Naive thymus-derived CD4-positive, alpha-beta T cell (primary cell): ENCODE results near the gene CTCFL. TPM values are rescaled to one million over a fixed set of nuclear protein-coding genes. Genes with fewer than 3 reads are reported as not detected.
"Not testable (repeated sequence)": the region's sequence is repeated elsewhere in the genome, so short reads cannot be mapped to it uniquely, and the experiment has no call there.

ENCODE experiments used
- ATAC-seq: fragments of 150-1000 bp; cut with Tn5 transposase; 2 replicates; pipeline ENCODE4 v1.10.0; 2021; ENCODE audit warnings: mild to moderate bottlenecking, moderate library complexity
- CTCF ChIA-PET: fragments of 350-600 bp; sonication (Branson Sonifier 250); formaldehyde crosslinking; loops from one replicate; lab custom pipeline; 2021; ENCODE audit warnings: antibody characterized with exemption; lab: Charles Lee
- POLR2A ChIA-PET: fragments of 350-600 bp; sonication (Branson Sonifier 250); formaldehyde crosslinking; loops from one replicate; lab custom pipeline; 2021; ENCODE audit warnings: antibody characterized with exemption, inconsistent platforms; lab: Charles Lee
- DNase-seq, 9 donors: peaks; one replicate each; pipeline versions ENCODE4 v3.0.0 to v3.0.0-alpha.2; 2020 to 2022; ENCODE audit warnings: mixed read lengths in 1 of 9
- H3K27ac ChIP-seq: one replicate; pipeline ENCODE4 v1.7.0; 2013; ENCODE audit warnings: mild to moderate bottlenecking, low read depth, low read length, moderate library complexity
- H3K27me3 ChIP-seq, 2 donors: one replicate each; pipeline ENCODE4 v1.7.0; 2013; ENCODE audit warnings: low read length in 2 of 2, mild to moderate bottlenecking in 2 of 2, moderate library complexity in 2 of 2; ENCODE audit not compliant: control insufficient read depth in 2 of 2, insufficient read depth in 2 of 2
- H3K36me3 ChIP-seq, 3 experiments: 1 replicate in 2 of 3; 2 replicates in 1 of 3; pipeline ENCODE4 v1.7.0; 2013; ENCODE audit warnings: low read length in 3 of 3, mild to moderate bottlenecking in 3 of 3, moderate library complexity in 1 of 3; ENCODE audit not compliant: insufficient read depth in 3 of 3, control insufficient read depth in 2 of 3
- H3K4me1 ChIP-seq, 2 donors: one replicate each; pipeline ENCODE4 v1.7.0; 2013; ENCODE audit warnings: low read length in 2 of 2, mild to moderate bottlenecking in 2 of 2, moderate library complexity in 1 of 2; ENCODE audit not compliant: control insufficient read depth in 2 of 2, insufficient read depth in 2 of 2
- H3K4me3 ChIP-seq: 2 replicates; pipeline ENCODE4 v1.7.0; 2013; ENCODE audit warnings: mild to moderate bottlenecking, low read length
- H3K9me3 ChIP-seq, 3 experiments: 1 replicate in 2 of 3; 2 replicates in 1 of 3; pipeline ENCODE4 v1.7.0; 2013; ENCODE audit warnings: low read length in 3 of 3; ENCODE audit not compliant: control insufficient read depth in 2 of 3
- H3K27ac Mint-ChIP-seq, 9 donors: one replicate each; pipeline ENCODE4 v1.8.0; 2020 to 2022; ENCODE audit warnings: mixed read lengths in 9 of 9, mild to moderate bottlenecking in 8 of 9, moderate library complexity in 5 of 9, inconsistent platforms in 2 of 9
- H3K27me3 Mint-ChIP-seq, 5 donors: one replicate each; pipeline ENCODE4 v1.8.0; 2021 to 2022; ENCODE audit warnings: mixed read lengths in 5 of 5, mild to moderate bottlenecking in 1 of 5
- H3K36me3 Mint-ChIP-seq, 5 donors: one replicate each; pipeline ENCODE4 v1.8.0; 2020 to 2022; ENCODE audit warnings: mixed read lengths in 5 of 5, mild to moderate bottlenecking in 3 of 5, inconsistent platforms in 1 of 5
- H3K4me1 Mint-ChIP-seq, 7 donors: one replicate each; pipeline ENCODE4 v1.8.0; 2020 to 2022; ENCODE audit warnings: mixed read lengths in 7 of 7, mild to moderate bottlenecking in 3 of 7, inconsistent platforms in 1 of 7
- H3K4me3 Mint-ChIP-seq, 10 donors: one replicate each; pipeline ENCODE4 v1.8.0; 2020 to 2022; ENCODE audit warnings: mild to moderate bottlenecking in 10 of 10, mixed read lengths in 10 of 10, moderate library complexity in 6 of 10, inconsistent platforms in 2 of 10
- H3K9me3 Mint-ChIP-seq, 11 donors: one replicate each; pipeline ENCODE4 v1.8.0; 2020 to 2022; ENCODE audit warnings: mixed read lengths in 11 of 11, mild to moderate bottlenecking in 4 of 11, inconsistent platforms in 1 of 11, moderate library complexity in 1 of 11
- intact Hi-C, 2 donors: fragments of 100-400 bp; cut with micrococcal nuclease; formaldehyde crosslinking; loops; one replicate each; pipeline ENCODE4 v1.15.1; 2023
- polyA plus RNA-seq, 2 donors: library from polyadenylated mRNA; unstranded; fragments of 300-500 nt; fragmentation: Illumina TruSeq; gene quantifications; one replicate each; pipeline ENCODE4 v1.2.3, GENCODE V29; 2021
- total RNA-seq, 6 experiments: library from RNA in 5 of 6; stranded (reverse) in 5 of 6; gene quantifications; 1 replicate in 5 of 6; 2 replicates in 1 of 6; pipeline ENCODE4 v1.2.3 and lab custom pipeline; 2021 to 2026

The CTCFL gene
- total and polyA plus RNA-seq, 7 experiments from 2014 or later: not detected

DNA sequence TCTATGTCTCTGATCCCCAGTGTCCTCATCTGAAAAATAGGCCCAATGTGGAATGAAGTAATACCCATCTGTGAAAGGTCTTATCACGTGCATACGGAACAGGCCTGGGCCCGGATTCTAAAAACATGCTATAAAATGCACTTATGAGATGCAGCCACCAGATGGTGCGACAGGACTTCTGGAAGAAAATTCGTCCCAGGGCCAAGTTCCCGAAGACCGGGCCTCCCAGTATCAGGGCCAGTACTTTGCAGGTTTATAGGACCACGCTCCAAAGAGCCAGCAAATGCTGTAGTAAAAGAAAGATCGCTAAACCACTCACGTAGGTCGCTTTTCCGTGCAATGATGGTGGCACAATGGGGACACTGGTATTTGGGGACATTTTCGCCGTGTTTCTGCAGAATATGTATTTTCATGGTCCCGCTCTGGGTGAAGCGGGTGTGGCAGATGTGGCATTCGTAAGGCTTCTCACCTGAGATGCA lies 10.6 kb downstream of the CTCFL start:
- Histone ChIP-seq H3K4me1 (no peaks in the 10 kb centered on the region), H3K27me3 (peaks cover 0 to 3% of the 10 kb centered on the region in 2 donors), H3K9me3 (no peaks in the 10 kb centered on the region), H3K36me3 (no peaks in the 10 kb centered on the region), H3K4me3 (no peak overlapping the region), H3K27ac (no peak overlapping the region)
- ChIA-PET POLR2A (no interaction called here), CTCF (interaction anchor here (0.7 kb wide), 1 partner anchor 71 kb away, joined by 6 read pairs; no protein-coding TSS in a partner anchor)
- Mint-ChIP-seq H3K27ac (peak overlapping the region in 1 of 9 donors; percentile 27), H3K4me1 (no peaks in the 10 kb centered on the region), H3K27me3 (peaks cover 0 to 14% (median 5%) of the 10 kb centered on the region in 5 donors), H3K36me3 (no peaks in the 10 kb centered on the region), H3K9me3 (no peaks in the 10 kb centered on the region), H3K4me3 (no peak overlapping the region)
- ATAC-seq (peak; percentile 45), DNase-seq (peak in 6 of 9 donors; percentile 13 to 31 (median 23))
- intact Hi-C loops: loop anchor here (1.0 to 10.0 kb wide), 4 partner anchors 80 to 696 kb away; no protein-coding TSS in a partner anchor

DNA sequence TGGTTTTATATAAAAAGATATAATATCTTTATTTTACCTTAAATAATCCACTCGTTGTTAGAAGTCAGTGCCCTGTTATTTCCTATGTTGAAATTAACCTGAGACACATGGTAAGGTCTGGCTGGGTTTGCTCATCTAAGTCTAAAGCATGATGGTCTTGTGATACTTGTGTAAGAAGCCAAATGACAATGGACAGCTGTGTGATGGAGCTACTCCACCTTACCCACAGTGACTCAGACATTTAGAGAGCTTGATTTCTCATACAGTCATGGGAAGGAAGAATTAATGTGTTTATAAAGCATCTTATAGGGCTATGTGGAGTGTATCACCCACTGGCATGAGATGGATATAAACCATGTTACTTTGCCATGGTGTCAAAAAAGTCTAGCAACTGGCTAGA lies 11.7 kb downstream of the CTCFL start:
- Mint-ChIP-seq H3K9me3 (no peaks in the 10 kb centered on the region), H3K36me3 (no peaks in the 10 kb centered on the region), H3K4me3 (no peak overlapping the region), H3K27ac (no peak overlapping the region), H3K27me3 (peaks cover 5 to 24% (median 8%) of the 10 kb centered on the region in 5 donors), H3K4me1 (no peaks in the 10 kb centered on the region)
- ChIA-PET CTCF (no interaction called here), POLR2A (no interaction called here)
- DNase-seq: no peak
- no peak overlapping the region for H3K4me3 ChIP-seq
- H3K27ac ChIP-seq: no peak overlapping the region
- no peaks in the 10 kb centered on the region for H3K4me1 ChIP-seq
- no peak for ATAC-seq
- no peaks in the 10 kb centered on the region for H3K9me3 ChIP-seq
- intact Hi-C loops: loop anchor here in 1 of 2 donors (10.0 kb wide), 1 partner anchor 662 kb away; no protein-coding TSS in a partner anchor
- H3K36me3 ChIP-seq: no peaks in the 10 kb centered on the region
- peaks cover 0 to 3% of the 10 kb centered on the region in 2 donors for H3K27me3 ChIP-seq

DNA sequence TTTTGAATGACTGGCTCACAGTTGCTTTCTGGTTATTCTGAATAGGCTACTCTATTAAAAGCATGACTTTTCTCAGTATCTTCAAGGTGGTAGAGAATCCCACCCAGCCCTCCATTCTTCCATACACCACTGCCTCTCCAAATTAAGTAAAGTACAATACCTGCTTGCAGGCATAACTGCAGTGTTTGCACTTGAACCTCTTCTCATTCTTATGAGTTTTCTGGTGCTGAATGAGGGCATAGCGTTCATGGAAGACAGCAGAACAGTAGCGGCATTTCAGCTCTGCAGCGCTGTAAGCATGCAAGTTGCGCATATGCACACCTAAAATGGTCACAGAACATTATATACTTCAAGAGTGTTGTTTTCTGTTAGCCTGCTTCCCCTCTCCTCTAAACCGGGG lies 12.5 kb downstream of the CTCFL start:
- H3K27ac ChIP-seq: no peak overlapping the region
- POLR2A ChIA-PET: no interaction called here
- Mint-ChIP-seq H3K4me1 (no peaks in the 10 kb centered on the region), H3K9me3 (no peaks in the 10 kb centered on the region), H3K4me3 (no peak overlapping the region), H3K36me3 (no peaks in the 10 kb centered on the region), H3K27ac (no peak overlapping the region), H3K27me3 (peaks cover 5 to 27% (median 8%) of the 10 kb centered on the region in 5 donors)
- intact Hi-C loops: loop anchor here in 1 of 2 donors (10.0 kb wide), 1 partner anchor 662 kb away; no protein-coding TSS in a partner anchor
- H3K36me3 ChIP-seq: no peaks in the 10 kb centered on the region
- CTCF ChIA-PET: no interaction called here
- H3K27me3 ChIP-seq: peaks cover 0 to 3% of the 10 kb centered on the region in 2 donors
- H3K9me3 ChIP-seq: no peaks in the 10 kb centered on the region
- no peak for DNase-seq
- no peaks in the 10 kb centered on the region for H3K4me1 ChIP-seq
- no peak overlapping the region for H3K4me3 ChIP-seq
- ATAC-seq: no peak

DNA sequence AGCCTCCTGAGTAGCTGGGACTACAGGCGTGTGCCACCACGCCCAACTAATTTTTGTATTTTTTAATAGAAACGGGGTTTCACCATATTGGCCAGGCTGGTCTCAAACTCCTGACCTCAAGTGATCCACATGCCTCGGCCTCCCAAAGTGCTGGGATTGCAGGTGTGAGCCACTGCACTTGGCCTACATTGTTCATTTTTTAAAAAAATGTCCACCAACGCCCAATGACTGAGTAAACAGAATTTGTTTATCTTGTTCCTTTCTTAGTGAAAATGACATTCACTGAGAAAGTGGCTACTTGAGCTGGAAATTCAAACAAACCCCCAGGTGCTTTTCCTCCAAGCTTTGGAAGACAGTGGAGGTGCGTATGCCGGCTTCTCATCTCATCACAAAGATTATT lies 13.2 kb downstream of the CTCFL start:
- ATAC-seq, H3K27me3 ChIP-seq, H3K27ac ChIP-seq, H3K4me3 ChIP-seq, H3K36me3 ChIP-seq, H3K4me3 Mint-ChIP-seq, H3K36me3 Mint-ChIP-seq, H3K27ac Mint-ChIP-seq, CTCF ChIA-PET, DNase-seq, H3K9me3 ChIP-seq, H3K4me1 Mint-ChIP-seq, H3K9me3 Mint-ChIP-seq, POLR2A ChIA-PET, H3K4me1 ChIP-seq: not testable (repeated sequence)
- intact Hi-C loops: loop anchor here in 1 of 2 donors (10.0 kb wide), 1 partner anchor 663 kb away; no protein-coding TSS in a partner anchor
- peaks cover 5 to 27% (median 8%) of the 10 kb centered on the region in 5 donors for H3K27me3 Mint-ChIP-seq

DNA sequence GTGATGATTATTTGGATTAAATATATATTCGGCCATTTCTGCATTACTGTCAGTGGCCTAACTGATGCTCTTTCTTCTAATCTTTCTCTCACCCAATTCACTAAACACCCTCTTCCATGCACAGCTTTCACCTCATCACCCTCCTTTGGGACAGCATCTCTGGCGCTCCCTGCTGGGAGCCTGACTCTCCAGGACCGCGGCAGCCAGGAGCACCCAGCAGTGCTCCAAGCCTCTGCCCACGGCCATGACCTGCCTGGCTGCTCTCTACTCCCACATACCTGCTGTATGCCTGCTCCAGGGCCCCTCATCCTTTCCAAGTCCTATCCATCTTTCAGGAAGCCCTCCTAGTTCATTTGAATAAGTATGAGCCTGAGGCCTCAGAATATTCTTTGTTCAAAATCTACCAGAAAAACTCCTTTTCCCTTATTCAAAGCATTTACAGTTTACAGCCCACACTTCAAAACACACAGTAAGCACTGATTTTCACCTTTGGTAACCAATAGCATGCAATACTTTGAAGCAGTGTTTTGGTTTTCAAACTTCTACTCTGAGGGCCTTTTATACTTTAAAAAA lies 15.2 kb downstream of the CTCFL start:
- CTCF ChIA-PET: interaction anchor here (1.0 kb wide), 1 partner anchor 201 kb away, joined by 3 read pairs; no protein-coding TSS in a partner anchor

DNA sequence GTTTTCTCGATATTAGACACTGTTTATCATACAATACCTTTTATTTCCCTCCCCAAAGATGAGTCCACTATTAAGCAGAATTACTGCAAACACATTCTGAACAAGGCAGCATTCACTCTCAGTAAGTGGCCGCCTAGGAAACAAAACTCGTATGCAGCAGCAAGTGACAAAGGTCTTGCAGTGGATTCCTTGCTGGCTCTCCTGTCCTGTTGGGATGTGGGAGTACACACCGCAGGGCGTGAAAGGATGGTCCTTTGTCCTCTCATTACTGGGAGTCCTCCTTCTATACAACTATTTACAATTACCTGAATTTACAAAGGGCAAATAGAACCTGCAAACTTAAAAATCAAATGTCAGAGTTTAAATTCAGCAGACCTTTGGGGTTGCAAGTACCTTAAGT lies 16.1 kb downstream of the CTCFL start:
- POLR2A ChIA-PET: interaction anchor here (1.4 kb wide), 1 partner anchor 54 kb away, joined by 4 read pairs; no protein-coding TSS in a partner anchor
- CTCF ChIA-PET: no interaction called here

More for the DNA sequence above, 15.2 kb downstream of the CTCFL start:
- Histone ChIP-seq H3K27me3 (peaks cover 0 to 3% of the 10 kb centered on the region in 2 donors), H3K27ac (no peak overlapping the region), H3K4me1 (no peaks in the 10 kb centered on the region), H3K4me3 (no peak overlapping the region), H3K36me3 (no peaks in the 10 kb centered on the region), H3K9me3 (no peaks in the 10 kb centered on the region)
- Mint-ChIP-seq H3K27ac (peak overlapping the region in 1 of 9 donors; percentile 5), H3K4me3 (no peak overlapping the region), H3K4me1 (no peaks in the 10 kb centered on the region), H3K9me3 (no peaks in the 10 kb centered on the region), H3K27me3 (peaks cover 6 to 38% (median 11%) of the 10 kb centered on the region in 5 donors), H3K36me3 (no peaks in the 10 kb centered on the region)
- POLR2A ChIA-PET: interaction anchor here (1.4 kb wide), 1 partner anchor 53 kb away, joined by 4 read pairs; no protein-coding TSS in a partner anchor
- ATAC-seq: no peak
- intact Hi-C loops: loop anchor here in 1 of 2 donors (10.0 kb wide), 1 partner anchor 665 kb away; no protein-coding TSS in a partner anchor
- DNase-seq: no peak

More for the DNA sequence above, 16.1 kb downstream of the CTCFL start:
- Mint-ChIP-seq H3K4me3 (no peak overlapping the region), H3K9me3 (no peaks in the 10 kb centered on the region), H3K27ac (no peak overlapping the region), H3K36me3 (no peaks in the 10 kb centered on the region), H3K27me3 (peaks cover 0 to 41% (median 11%) of the 10 kb centered on the region in 5 donors), H3K4me1 (no peaks in the 10 kb centered on the region)
- Histone ChIP-seq H3K9me3 (no peaks in the 10 kb centered on the region), H3K27me3 (peaks cover 0 to 3% of the 10 kb centered on the region in 2 donors), H3K4me3 (no peak overlapping the region), H3K36me3 (no peaks in the 10 kb centered on the region), H3K27ac (no peak overlapping the region), H3K4me1 (no peaks in the 10 kb centered on the region)
- ATAC-seq (no peak), DNase-seq (no peak)
- intact Hi-C loops: no loop called here
